ENCODE results near the gene CDK6.
A peak's percentile ranks its signal among the peaks of the same experiment; 100 is the strongest.

The CDK6 gene

GRCh38 chr7:92699560-92699959, 136.8 kb downstream of the CDK6 start:
- no CpG with 5 or more reads among the region's 2 CpGs for WGBS (ENCODE audit: insufficient coverage, insufficient read length)
- no peaks in the 10 kb centered on the region for H3K27me3 ChIP-seq (ENCODE audit: control insufficient read depth, insufficient read depth, low read length)
- H3K4me1 ChIP-seq (ENCODE audit: control insufficient read depth, insufficient read depth, low read length), result no peaks in the 10 kb centered on the region

GRCh38 chr7:92698237-92698841, 138.0 kb downstream of the CDK6 start:
- WGBS (ENCODE audit: insufficient coverage, insufficient read length), result no CpG with 5 or more reads among the region's 12 CpGs
- Histone ChIP-seq H3K9me3 (ENCODE audit: control insufficient read depth, insufficient read depth, low read length) (no peaks in the 10 kb centered on the region), H3K36me3 (ENCODE audit: control insufficient read depth, insufficient read depth, low read length) (no peaks in the 10 kb centered on the region), H3K27me3 (ENCODE audit: control insufficient read depth, insufficient read depth, low read length) (no peaks in the 10 kb centered on the region), H3K4me3 (ENCODE audit: low read length) (no peak overlapping the region), H3K4me1 (ENCODE audit: control insufficient read depth, insufficient read depth, low read length) (no peaks in the 10 kb centered on the region), H3K27ac (ENCODE audit: low read length) (no peak overlapping the region)
- DNase-seq (ENCODE audit: low read depth, low spot score), result no peak

More at GRCh38 chr7:92699560-92699959, 136.8 kb downstream of the CDK6 start:
- no peak overlapping the region for H3K27ac ChIP-seq (ENCODE audit: low read length)
- DNase-seq (ENCODE audit: low read depth, low spot score), result no peak
- no peak overlapping the region for H3K4me3 ChIP-seq (ENCODE audit: low read length)
- no peaks in the 10 kb centered on the region for H3K36me3 ChIP-seq (ENCODE audit: control insufficient read depth, insufficient read depth, low read length)
- no peaks in the 10 kb centered on the region for H3K9me3 ChIP-seq (ENCODE audit: control insufficient read depth, insufficient read depth, low read length)

DNA sequence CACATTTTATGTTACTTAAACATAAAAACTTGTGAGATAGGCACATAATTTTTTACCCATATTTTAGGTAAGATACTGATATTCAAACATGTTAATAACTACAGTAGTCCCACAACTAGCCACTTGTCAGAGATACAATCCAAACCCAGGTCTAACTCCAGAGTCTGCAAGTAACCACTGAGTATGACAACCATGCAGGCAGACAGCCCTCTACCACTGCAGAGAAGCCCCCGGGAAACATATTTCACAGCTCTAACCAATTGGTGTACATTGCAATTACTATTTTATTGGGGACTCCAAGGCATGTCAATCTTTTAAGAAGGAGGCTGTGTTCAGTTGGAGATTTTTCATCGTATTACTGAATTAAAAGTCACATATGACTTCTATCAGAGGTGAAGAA, 139.0 kb downstream of the CDK6 start:
- H3K4me3 ChIP-seq (ENCODE audit: low read length), result no peak overlapping the region
- WGBS (ENCODE audit: insufficient coverage, insufficient read length), result no CpG with 5 or more reads among the region's 2 CpGs
- no peak for DNase-seq (ENCODE audit: low read depth, low spot score)
- H3K36me3 ChIP-seq (ENCODE audit: control insufficient read depth, insufficient read depth, low read length), result no peaks in the 10 kb centered on the region
- H3K27me3 ChIP-seq (ENCODE audit: control insufficient read depth, insufficient read depth, low read length), result no peaks in the 10 kb centered on the region
- H3K27ac ChIP-seq (ENCODE audit: low read length), result no peak overlapping the region
- no peaks in the 10 kb centered on the region for H3K9me3 ChIP-seq (ENCODE audit: control insufficient read depth, insufficient read depth, low read length)
- no peaks in the 10 kb centered on the region for H3K4me1 ChIP-seq (ENCODE audit: control insufficient read depth, insufficient read depth, low read length)

- DNase-seq (ENCODE audit: low read depth, low spot score), result no peak
Measured at GRCh38 chr7:92697012-92697411, 139.4 kb downstream of the CDK6 start.

GRCh38 chr7:92696584-92696983, 139.8 kb downstream of the CDK6 start:
- no peak overlapping the region for H3K27ac ChIP-seq (ENCODE audit: low read length)
- no peaks in the 10 kb centered on the region for H3K36me3 ChIP-seq (ENCODE audit: control insufficient read depth, insufficient read depth, low read length)
- no peak for DNase-seq (ENCODE audit: low read depth, low spot score)
- no peak overlapping the region for H3K4me3 ChIP-seq (ENCODE audit: low read length)
- no peaks in the 10 kb centered on the region for H3K4me1 ChIP-seq (ENCODE audit: control insufficient read depth, insufficient read depth, low read length)
- no peaks in the 10 kb centered on the region for H3K9me3 ChIP-seq (ENCODE audit: control insufficient read depth, insufficient read depth, low read length)
- H3K27me3 ChIP-seq (ENCODE audit: control insufficient read depth, insufficient read depth, low read length), result no peaks in the 10 kb centered on the region
- WGBS (ENCODE audit: insufficient coverage, insufficient read length), result no CpG with 5 or more reads among the region's 4 CpGs

More at GRCh38 chr7:92697012-92697411, 139.4 kb downstream of the CDK6 start:
- H3K27me3 ChIP-seq (ENCODE audit: control insufficient read depth, insufficient read depth, low read length), result no peaks in the 10 kb centered on the region
- H3K27ac ChIP-seq (ENCODE audit: low read length), result no peak overlapping the region
- WGBS (ENCODE audit: insufficient coverage, insufficient read length), result no CpG with 5 or more reads among the region's 6 CpGs
- no peak overlapping the region for H3K4me3 ChIP-seq (ENCODE audit: low read length)
- no peaks in the 10 kb centered on the region for H3K4me1 ChIP-seq (ENCODE audit: control insufficient read depth, insufficient read depth, low read length)
- no peaks in the 10 kb centered on the region for H3K36me3 ChIP-seq (ENCODE audit: control insufficient read depth, insufficient read depth, low read length)
- H3K9me3 ChIP-seq (ENCODE audit: control insufficient read depth, insufficient read depth, low read length), result no peaks in the 10 kb centered on the region

DNA sequence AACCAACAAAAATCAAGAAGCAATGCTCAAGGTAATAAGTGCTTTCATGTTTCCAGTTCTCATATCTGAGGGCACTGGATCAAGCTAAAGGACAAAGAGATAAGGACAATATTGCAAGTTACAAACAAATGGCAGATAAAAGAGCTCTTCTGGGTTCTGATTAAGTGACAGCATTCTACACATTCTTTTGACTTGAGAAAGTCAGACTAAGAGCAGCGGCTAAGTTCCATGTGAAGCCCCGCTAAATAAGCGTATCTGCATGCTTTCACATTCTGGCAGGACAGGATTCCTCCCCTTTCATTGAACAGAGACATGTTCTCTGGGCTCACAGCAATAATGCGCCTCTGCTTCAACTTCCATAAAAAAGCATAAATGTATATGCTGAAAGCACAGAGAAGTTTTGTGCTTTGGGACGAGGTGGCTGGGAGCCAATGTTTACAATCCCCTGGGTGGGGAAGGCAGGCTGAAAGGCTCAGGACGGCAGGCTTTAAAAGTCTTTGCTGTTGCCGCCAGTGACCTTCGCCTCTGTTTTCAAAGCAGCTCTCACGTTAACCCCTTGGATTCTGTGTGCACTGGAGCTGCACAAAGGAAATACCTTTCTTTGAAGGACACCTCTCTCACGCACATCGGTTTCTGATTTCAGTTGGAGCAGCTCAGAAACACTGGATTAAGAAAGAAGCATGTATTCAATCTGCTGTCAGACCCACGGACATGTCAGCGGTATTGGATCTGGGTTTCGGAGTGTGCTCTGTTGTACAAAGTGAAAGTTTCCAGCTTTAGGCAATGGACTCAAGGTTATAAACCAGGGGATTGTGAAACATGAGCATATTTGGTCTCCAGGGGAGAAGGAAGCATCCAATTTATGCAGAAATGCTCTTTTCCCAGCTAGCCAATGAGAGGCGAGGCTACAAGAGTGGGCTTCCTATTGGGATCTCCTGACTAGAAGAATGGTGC, 140.8 kb downstream of the CDK6 start:
- H3K9me3 ChIP-seq (ENCODE audit: control insufficient read depth, insufficient read depth, low read length), result no peaks in the 10 kb centered on the region
- H3K27ac ChIP-seq (ENCODE audit: low read length), result no peak overlapping the region
- no peaks in the 10 kb centered on the region for H3K36me3 ChIP-seq (ENCODE audit: control insufficient read depth, insufficient read depth, low read length)
- peak overlapping the region; percentile 22; the same call in 1 of the 2 replicates for H3K4me3 ChIP-seq (ENCODE audit: low read length)
- no CpG with 5 or more reads among the region's 15 CpGs for WGBS (ENCODE audit: insufficient coverage, insufficient read length)
- no peak for DNase-seq (ENCODE audit: low read depth, low spot score)
- no peaks in the 10 kb centered on the region for H3K27me3 ChIP-seq (ENCODE audit: control insufficient read depth, insufficient read depth, low read length)
- no peaks in the 10 kb centered on the region for H3K4me1 ChIP-seq (ENCODE audit: control insufficient read depth, insufficient read depth, low read length)

DNA sequence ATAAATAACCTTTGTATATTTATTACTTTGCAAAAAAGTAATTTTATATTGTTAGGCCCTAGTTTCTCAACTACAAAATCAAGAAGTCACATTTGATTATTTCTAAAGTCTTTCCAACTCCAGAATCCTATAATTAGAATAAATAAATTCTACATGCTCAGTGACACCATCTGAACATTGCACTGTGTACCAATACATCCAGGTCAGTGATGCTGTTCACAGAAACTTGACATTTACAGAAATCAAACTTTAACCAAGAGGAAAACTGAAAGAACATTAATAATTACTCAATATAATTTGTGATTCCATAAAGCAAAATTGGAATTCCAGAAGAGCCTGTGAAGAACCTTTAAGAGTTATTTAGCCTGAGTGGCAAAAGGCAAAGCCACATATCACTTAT, 142.2 kb downstream of the CDK6 start:
- Histone ChIP-seq H3K27me3 (ENCODE audit: control insufficient read depth, insufficient read depth, low read length) (no peaks in the 10 kb centered on the region), H3K4me1 (ENCODE audit: control insufficient read depth, insufficient read depth, low read length) (no peaks in the 10 kb centered on the region), H3K4me3 (ENCODE audit: low read length) (no peak overlapping the region), H3K27ac (ENCODE audit: low read length) (no peak overlapping the region), H3K9me3 (ENCODE audit: control insufficient read depth, insufficient read depth, low read length) (no peaks in the 10 kb centered on the region), H3K36me3 (ENCODE audit: control insufficient read depth, insufficient read depth, low read length) (no peaks in the 10 kb centered on the region)
- no peak for DNase-seq (ENCODE audit: low read depth, low spot score)

GRCh38 chr7:92693519-92693918, 142.9 kb downstream of the CDK6 start:
- H3K36me3 ChIP-seq (ENCODE audit: control insufficient read depth, insufficient read depth, low read length), result no peaks in the 10 kb centered on the region
- no peaks in the 10 kb centered on the region for H3K4me1 ChIP-seq (ENCODE audit: control insufficient read depth, insufficient read depth, low read length)
- H3K27me3 ChIP-seq (ENCODE audit: control insufficient read depth, insufficient read depth, low read length), result no peaks in the 10 kb centered on the region
- no CpG with 5 or more reads among the region's 1 CpG for WGBS (ENCODE audit: insufficient coverage, insufficient read length)
- no peaks in the 10 kb centered on the region for H3K9me3 ChIP-seq (ENCODE audit: control insufficient read depth, insufficient read depth, low read length)
- H3K4me3 ChIP-seq (ENCODE audit: low read length), result no peak overlapping the region
- H3K27ac ChIP-seq (ENCODE audit: low read length), result no peak overlapping the region
- no peak for DNase-seq (ENCODE audit: low read depth, low spot score)

GRCh38 chr7:92691578-92691977, 144.8 kb downstream of the CDK6 start:
- H3K4me1 ChIP-seq (ENCODE audit: control insufficient read depth, insufficient read depth, low read length), result no peaks in the 10 kb centered on the region
- H3K27ac ChIP-seq (ENCODE audit: low read length), result no peak overlapping the region
- no peak overlapping the region for H3K4me3 ChIP-seq (ENCODE audit: low read length)
- no peaks in the 10 kb centered on the region for H3K27me3 ChIP-seq (ENCODE audit: control insufficient read depth, insufficient read depth, low read length)
- no peak for DNase-seq (ENCODE audit: low read depth, low spot score)
- WGBS (ENCODE audit: insufficient coverage, insufficient read length), result no CpG with 5 or more reads among the region's 2 CpGs
- H3K9me3 ChIP-seq (ENCODE audit: control insufficient read depth, insufficient read depth, low read length), result no peaks in the 10 kb centered on the region
- no peaks in the 10 kb centered on the region for H3K36me3 ChIP-seq (ENCODE audit: control insufficient read depth, insufficient read depth, low read length)

GRCh38 chr7:92685136-92686042, 151.0 kb downstream of the CDK6 start:
- Histone ChIP-seq H3K4me1 (ENCODE audit: control insufficient read depth, insufficient read depth, low read length) (peaks cover 5% of the 10 kb centered on the region; the same call in 1 of the 2 replicates), H3K27ac (ENCODE audit: low read length) (no peak overlapping the region), H3K36me3 (ENCODE audit: control insufficient read depth, insufficient read depth, low read length) (no peaks in the 10 kb centered on the region), H3K4me3 (ENCODE audit: low read length) (no peak overlapping the region), H3K27me3 (ENCODE audit: control insufficient read depth, insufficient read depth, low read length) (no peaks in the 10 kb centered on the region), H3K9me3 (ENCODE audit: control insufficient read depth, insufficient read depth, low read length) (no peaks in the 10 kb centered on the region)
- DNase-seq (ENCODE audit: low read depth, low spot score), result no peak
- no CpG with 5 or more reads among the region's 6 CpGs for WGBS (ENCODE audit: insufficient coverage, insufficient read length)
